NCI-H2227 treated with DMSO at 0.1 percent for 48 hours (cell line): ENCODE measurements around the gene TBC1D22A.

Experiments used
- DNase-seq: peaks from one replicate; lab custom pipeline; 2025; lab: John Stamatoyannopoulos, UW

TBC1D22A gene

GRCh38 chr22:47191671-47192650 lies 429.5 kb downstream of the TBC1D22A start:
- DNase-seq: no peak

GRCh38 chr22:47192651-47193437 lies 430.4 kb downstream of the TBC1D22A start:
- no peak for DNase-seq

GRCh38 chr22:47193606-47194329 lies 431.3 kb downstream of the TBC1D22A start:
- no peak for DNase-seq

- DNase-seq: no peak
Measured at GRCh38 chr22:47194476-47195155, 432.2 kb downstream of the TBC1D22A start.

GRCh38 chr22:47195156-47195483 lies 432.7 kb downstream of the TBC1D22A start:
- DNase-seq: no peak

- no peak for DNase-seq
Measured at GRCh38 chr22:47195484-47196165, 433.2 kb downstream of the TBC1D22A start.

GRCh38 chr22:47196166-47196849 lies 433.9 kb downstream of the TBC1D22A start:
- no peak for DNase-seq

- DNase-seq: no peak
Measured at GRCh38 chr22:47196881-47197772, 434.7 kb downstream of the TBC1D22A start.

GRCh38 chr22:47197773-47198500 lies 435.5 kb downstream of the TBC1D22A start:
- DNase-seq: no peak

- DNase-seq: no peak
Measured at GRCh38 chr22:47198801-47199251, 436.4 kb downstream of the TBC1D22A start.

- DNase-seq: no peak
Measured at GRCh38 chr22:47199261-47199978, 437.0 kb downstream of the TBC1D22A start.

GRCh38 chr22:47199979-47200272 lies 437.5 kb downstream of the TBC1D22A start:
- DNase-seq: no peak

- DNase-seq: no peak
Measured at GRCh38 chr22:47200273-47201051, 438.0 kb downstream of the TBC1D22A start.

- no peak for DNase-seq
Measured at GRCh38 chr22:47201186-47201995, 438.9 kb downstream of the TBC1D22A start.

GRCh38 chr22:47201996-47202818 lies 439.8 kb downstream of the TBC1D22A start:
- no peak for DNase-seq
